Endothelial cell of umbilical vein (primary cell): ENCODE results near the gene NCK2. TPM values are rescaled to one million over a fixed set of nuclear protein-coding genes. Genes with fewer than 3 reads are reported as not detected.

Source experiments
- BruUV-seq: library from RNA; stranded (reverse); fragments of 400-500 nt; replicated peaks from 2 replicates; lab custom pipeline; 2021; lab: Mats Ljungman, UMichigan
- CTCF ChIA-PET: fragments of 300-600, 350-600 bp; sonication (Branson Sonifier 250); formaldehyde crosslinking; loops from one replicate; lab custom pipeline; 2021; ENCODE audit warnings: antibody characterized with exemption, inconsistent platforms; lab: Charles Lee
- POLR2A ChIA-PET: fragments of 300-600, 350-600 bp; sonication (Branson Sonifier 250); formaldehyde crosslinking; loops from one replicate; lab custom pipeline; 2021; ENCODE audit warnings: antibody characterized with exemption, inconsistent platforms; lab: Charles Lee
- DNase-seq: peaks from one replicate; pipeline ENCODE4 v3.0.0-alpha.2; 2011; ENCODE audit warnings: low read depth, low spot score
- FAIRE-seq: peaks from 2 replicates; lab custom pipeline; 2011; peaks lifted over from hg19 to GRCh38; lab: Jason Lieb, UNC
- H2AFZ ChIP-seq: 2 replicates; pipeline ENCODE4 v1.6.0; 2012; ENCODE audit warnings: low read depth, low read length, control low read depth, inconsistent platforms
- H3K27ac ChIP-seq: 2 replicates; pipeline ENCODE4 v1.5.1; 2011; ENCODE audit warnings: low read depth, mild to moderate bottlenecking, control low read depth, low read length, moderate library complexity; ENCODE audit not compliant: insufficient read depth
- H3K27me3 ChIP-seq, 2 experiments: 2 replicates each; pipeline versions ENCODE4 v1.6.0 to v1.6.1; 2011; ENCODE audit warnings: low read length in 2 of 2, mixed read lengths in 1 of 2; ENCODE audit not compliant: control insufficient read depth in 2 of 2, insufficient read depth in 2 of 2
- H3K36me3 ChIP-seq, 2 experiments: 2 replicates in 1 of 2; 3 replicates in 1 of 2; pipeline ENCODE4 v1.5.1; 2011; ENCODE audit warnings: low read length in 2 of 2, mild to moderate bottlenecking in 1 of 2, moderate library complexity in 1 of 2; ENCODE audit not compliant: control insufficient read depth in 2 of 2, insufficient read depth in 2 of 2; ENCODE audit errors: extremely low read depth in 1 of 2
- H3K4me1 ChIP-seq: 3 replicates; pipeline ENCODE4 v1.5.1; 2011; ENCODE audit warnings: mild to moderate bottlenecking, low read length; ENCODE audit not compliant: control insufficient read depth, insufficient read depth; ENCODE audit errors: extremely low read depth
- H3K4me2 ChIP-seq: 2 replicates; pipeline ENCODE4 v1.6.1; 2011; ENCODE audit warnings: low read length, control low read depth, mixed read lengths; ENCODE audit not compliant: insufficient read depth
- H3K4me3 ChIP-seq, 3 experiments: fragments of 200-600 bp in 1 of 3; sonication (generic), shearing (Covaris generic) in 1 of 3; replicated peaks in 1 of 3; 2 replicates each; pipeline ENCODE4 v1.5.1; 2011 to 2016; ENCODE audit warnings: control low read depth in 3 of 3, low read length in 3 of 3, mild to moderate bottlenecking in 2 of 3, inconsistent platforms in 1 of 3, low read depth in 1 of 3, moderate library complexity in 1 of 3; ENCODE audit not compliant: insufficient read depth in 1 of 3
- H3K79me2 ChIP-seq: 2 replicates; pipeline ENCODE4 v1.6.0; 2012; ENCODE audit warnings: low read length, inconsistent platforms; ENCODE audit not compliant: control insufficient read depth, insufficient read depth
- H3K9ac ChIP-seq: replicated peaks from 2 replicates; pipeline ENCODE3; 2011; ENCODE audit warnings: low read length, control low read depth; ENCODE audit not compliant: insufficient read depth; ENCODE audit errors: extremely low read depth
- H3K9me1 ChIP-seq: replicated peaks from 3 replicates; pipeline ENCODE4 v1.6.0; 2011; ENCODE audit warnings: mild to moderate bottlenecking, low read length; ENCODE audit not compliant: control insufficient read depth, insufficient read depth; ENCODE audit errors: extremely low read depth
- H3K9me3 ChIP-seq: replicated peaks from 2 replicates; pipeline ENCODE4 v1.5.1; 2012; ENCODE audit warnings: low read length, inconsistent platforms; ENCODE audit not compliant: control insufficient read depth, insufficient read depth
- H4K20me1 ChIP-seq: replicated peaks from 2 replicates; pipeline ENCODE3; 2011; ENCODE audit warnings: mild to moderate bottlenecking, low read length; ENCODE audit not compliant: control insufficient read depth, insufficient read depth; ENCODE audit errors: extremely low read depth
- FOS ChIP-seq: IDR thresholded peaks from 2 replicates; pipeline ENCODE4 v1.6.1; 2011; ENCODE audit warnings: mild to moderate bottlenecking, low read length, moderate library complexity, borderline replicate concordance; ENCODE audit not compliant: insufficient read depth
- JUN ChIP-seq: IDR thresholded peaks from 2 replicates; pipeline ENCODE4 v1.6.1; 2011; ENCODE audit warnings: borderline replicate concordance, low read depth; ENCODE audit not compliant: insufficient read length, insufficient read depth
- MAX ChIP-seq: IDR thresholded peaks from 2 replicates; pipeline ENCODE4 v1.6.1; 2011; ENCODE audit not compliant: insufficient read depth, insufficient read length
- MYC ChIP-seq: IDR thresholded peaks from one replicate; pipeline ENCODE4 v1.6.1; 2011; ENCODE audit warnings: mild to moderate bottlenecking, low read depth, low read length
- POLR2A ChIP-seq: IDR thresholded peaks from 2 replicates; pipeline ENCODE4 v1.6.1; 2012; ENCODE audit warnings: low read depth, mild to moderate bottlenecking, control low read depth, low read length
- POLR2AphosphoS5 ChIP-seq: IDR thresholded peaks from 2 replicates; pipeline ENCODE4 v1.6.1; 2012; ENCODE audit warnings: low read depth, mild to moderate bottlenecking, control low read depth, low read length, moderate library complexity; ENCODE audit not compliant: insufficient read depth
- dilution Hi-C: fragments of 300-500 bp; cut with MboI; formaldehyde crosslinking; loops from one replicate; pipeline ENCODE4 v1.15.0; 2019; ENCODE audit warnings: low sequenced_read_pairs; ENCODE audit not compliant: extremely low pct_ligation_motif_present
- intact Hi-C: fragments of 100-400 bp; cut with micrococcal nuclease; formaldehyde crosslinking; loops from one replicate; pipeline ENCODE4 v1.10.0; 2022
- polyA plus RNA-seq, 4 experiments: library from polyadenylated mRNA; depleted of rRNA in 3 of 4; stranded (reverse) in 3 of 4; unstranded in 1 of 4; fragments of >200 nt; gene quantifications; 2 replicates each; pipeline versions ENCODE4 v1.2.1 to v1.2.3, GENCODE V29; 2011 to 2012; ENCODE audit warnings: missing spikeins in 1 of 4
- total RNA-seq: library from RNA; stranded (reverse); gene quantifications from 2 replicates; pipeline ENCODE4 v1.2.3, GENCODE V29; 2021

The NCK2 gene
- total and polyA plus RNA-seq, 2 donors (not counting 3 experiments of a cell fraction or from before 2014, with no cell fraction given): 23.8 to 39.1 TPM

GRCh38 chr2:105873721-105874120 is 129.0 kb downstream of the NCK2 start:
- FAIRE-seq (no peak), DNase-seq (peak; percentile 10)
- no peak overlapping the region for H3K9ac ChIP-seq
- no peaks in the 10 kb centered on the region for H3K9me3 ChIP-seq
- CTCF ChIA-PET: interaction anchor here (1.4 kb wide), 1 partner anchor 308 kb away, joined by 3 read pairs; no protein-coding TSS in a partner anchor
- intact Hi-C loops (no loop called here), dilution Hi-C loops (no loop called here)
- H3K4me2 ChIP-seq: no peak overlapping the region
- H3K4me3 ChIP-seq: no peak overlapping the region
- no TSS peak for BruUV-seq
- H3K36me3 ChIP-seq: no peaks in the 10 kb centered on the region
- TF ChIP-seq POLR2AphosphoS5: no peak
- no peak for TF ChIP-seq POLR2A
- no peak for TF ChIP-seq MAX
- TF ChIP-seq JUN: no peak
- H2AFZ ChIP-seq: no peak overlapping the region
- POLR2A ChIA-PET: no interaction called here
- H3K4me1 ChIP-seq: no peaks in the 10 kb centered on the region
- H3K27ac ChIP-seq: no peak overlapping the region
- H3K9me1 ChIP-seq: no peaks in the 10 kb centered on the region
- peaks cover 3% of the 10 kb centered on the region for H4K20me1 ChIP-seq
- H3K79me2 ChIP-seq: no peaks in the 10 kb centered on the region
- no peaks in the 10 kb centered on the region for H3K27me3 ChIP-seq

- dilution Hi-C loops (no loop called here), intact Hi-C loops (no loop called here)
- Histone ChIP-seq H3K36me3 (no peaks in the 10 kb centered on the region), H2AFZ (no peak overlapping the region), H3K9me3 (no peaks in the 10 kb centered on the region), H3K79me2 (no peaks in the 10 kb centered on the region), H3K4me3 (no peak overlapping the region), H3K4me1 (no peaks in the 10 kb centered on the region), H3K9ac (no peak overlapping the region), H4K20me1 (peaks cover 3% of the 10 kb centered on the region), H3K9me1 (no peaks in the 10 kb centered on the region), H3K27ac (no peak overlapping the region), H3K27me3 (no peaks in the 10 kb centered on the region), H3K4me2 (no peak overlapping the region)
- POLR2A ChIA-PET: no interaction called here
- CTCF ChIA-PET: interaction anchor here (1.2 to 1.4 kb wide), 2 partner anchors 10 to 309 kb away, joined by 3 read pairs; no protein-coding TSS in a partner anchor
- FAIRE-seq: no peak
- BruUV-seq: no TSS peak
- TF ChIP-seq MYC: no peak
- no peak for TF ChIP-seq POLR2AphosphoS5
- TF ChIP-seq FOS: no peak
- TF ChIP-seq POLR2A: no peak
- DNase-seq: no peak
Observed at GRCh38 chr2:105874466-105874865, 129.8 kb downstream of the NCK2 start.
